ENCODE measurements around the gene PRKG1.
"Not testable (repeated sequence)": the region's sequence is repeated elsewhere in the genome, so short reads cannot be mapped to it uniquely, and the experiment has no call there.

PRKG1 gene

DNA sequence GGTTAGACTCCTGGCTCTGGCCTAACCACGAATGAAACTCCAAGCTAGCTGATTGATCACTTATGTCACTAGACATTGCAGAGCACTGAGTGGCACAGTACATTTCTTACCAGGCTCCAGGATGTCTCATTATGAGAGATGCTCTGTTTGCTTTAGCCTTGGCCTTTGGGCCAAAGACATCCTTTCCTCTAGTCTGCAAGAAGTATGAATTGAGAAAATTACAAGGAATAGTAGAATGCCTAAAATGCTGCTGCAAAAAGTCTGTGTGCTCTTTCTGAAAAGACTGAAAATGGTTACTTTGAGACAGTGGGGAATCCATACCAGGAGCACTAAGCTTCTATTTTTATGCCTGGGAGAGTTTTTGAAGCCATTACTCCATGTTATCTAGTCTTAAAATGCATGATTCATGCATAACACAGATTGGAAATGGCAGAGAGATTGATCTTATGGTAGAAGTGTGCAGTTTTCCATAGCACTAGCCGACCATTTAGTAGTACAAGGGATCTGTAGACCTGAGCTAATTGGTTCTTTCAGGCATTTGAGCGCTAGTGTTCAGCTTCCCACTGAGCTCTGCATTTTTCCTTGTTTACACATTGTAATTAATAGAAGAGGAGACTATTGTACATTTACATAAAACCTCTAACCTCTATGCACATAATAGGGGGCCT lies 303.8 kb downstream of the PRKG1 start:
- H3K4me3 ChIP-seq = no peak overlapping the region
- in situ Hi-C loops (cut with MboI; ENCODE audit: low sequenced_read_pairs) = loop anchor here (25.0 kb wide), 1 partner anchor 834 kb away; no protein-coding TSS in a partner anchor
- no peaks in the 10 kb centered on the region for H3K27me3 ChIP-seq (ENCODE audit: low read depth)
- H3K4me1 ChIP-seq = no peaks in the 10 kb centered on the region
- no peaks in the 10 kb centered on the region for H3K9me3 ChIP-seq
- no peaks in the 10 kb centered on the region for H3K36me3 ChIP-seq (replicated peaks)
- DNase-seq (ENCODE audit: low spot score in 2 of 2) = no peak

DNA sequence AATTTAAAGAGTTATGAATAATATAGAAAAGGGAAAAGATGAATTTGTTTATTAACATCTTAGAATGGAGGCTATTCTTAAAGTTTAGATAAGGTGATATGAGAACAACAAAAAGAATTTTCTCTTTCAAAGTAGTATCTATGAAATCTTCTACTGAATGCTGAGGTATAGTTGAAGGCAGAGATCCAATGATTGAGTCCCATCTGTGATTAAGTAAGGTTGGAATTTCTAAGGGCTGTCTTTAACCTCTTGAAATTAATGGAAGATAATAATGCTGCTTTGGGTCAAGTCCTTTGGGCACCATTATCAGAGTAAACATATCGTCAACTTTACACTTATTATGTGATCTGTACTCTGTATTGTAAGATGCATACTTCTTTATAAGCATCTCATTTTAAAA lies 307.9 kb downstream of the PRKG1 start:
- Histone ChIP-seq H3K36me3 (replicated peaks) (no peaks in the 10 kb centered on the region), H3K27me3 (ENCODE audit: low read depth) (no peaks in the 10 kb centered on the region), H3K4me3 (no peak overlapping the region), H3K4me1 (no peaks in the 10 kb centered on the region), H3K9me3 (no peaks in the 10 kb centered on the region)
- in situ Hi-C loops (cut with MboI; ENCODE audit: low sequenced_read_pairs) = loop anchor here (25.0 kb wide), 1 partner anchor 830 kb away; no protein-coding TSS in a partner anchor
- DNase-seq (ENCODE audit: low spot score in 2 of 2) = no peak

DNA sequence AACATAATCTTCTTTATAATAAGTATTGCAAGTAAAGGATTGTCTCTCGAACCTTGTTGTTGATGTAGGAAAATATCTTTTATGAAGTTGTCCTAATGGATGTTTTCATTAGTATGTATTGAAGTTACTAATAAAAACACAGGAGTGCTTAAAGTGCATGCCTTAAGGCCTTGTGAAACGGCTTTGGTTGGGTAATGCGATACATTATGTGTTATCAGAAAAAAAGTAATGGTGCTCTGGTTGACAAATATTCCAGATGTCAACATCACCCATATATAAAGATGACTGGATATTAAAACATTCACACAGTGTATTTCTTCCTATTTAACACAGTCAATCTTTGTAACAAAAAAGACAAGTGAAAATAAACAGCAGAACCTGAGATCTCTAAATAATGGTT lies 310.7 kb downstream of the PRKG1 start:
- in situ Hi-C loops (cut with MboI; ENCODE audit: low sequenced_read_pairs) = loop anchor here (25.0 kb wide), 1 partner anchor 827 kb away; no protein-coding TSS in a partner anchor
- no peaks in the 10 kb centered on the region for H3K9me3 ChIP-seq
- H3K36me3 ChIP-seq (replicated peaks) = no peaks in the 10 kb centered on the region
- no peaks in the 10 kb centered on the region for H3K27me3 ChIP-seq (ENCODE audit: low read depth)
- H3K4me3 ChIP-seq = no peak overlapping the region
- DNase-seq (ENCODE audit: low spot score in 2 of 2) = no peak
- no peaks in the 10 kb centered on the region for H3K4me1 ChIP-seq

DNA sequence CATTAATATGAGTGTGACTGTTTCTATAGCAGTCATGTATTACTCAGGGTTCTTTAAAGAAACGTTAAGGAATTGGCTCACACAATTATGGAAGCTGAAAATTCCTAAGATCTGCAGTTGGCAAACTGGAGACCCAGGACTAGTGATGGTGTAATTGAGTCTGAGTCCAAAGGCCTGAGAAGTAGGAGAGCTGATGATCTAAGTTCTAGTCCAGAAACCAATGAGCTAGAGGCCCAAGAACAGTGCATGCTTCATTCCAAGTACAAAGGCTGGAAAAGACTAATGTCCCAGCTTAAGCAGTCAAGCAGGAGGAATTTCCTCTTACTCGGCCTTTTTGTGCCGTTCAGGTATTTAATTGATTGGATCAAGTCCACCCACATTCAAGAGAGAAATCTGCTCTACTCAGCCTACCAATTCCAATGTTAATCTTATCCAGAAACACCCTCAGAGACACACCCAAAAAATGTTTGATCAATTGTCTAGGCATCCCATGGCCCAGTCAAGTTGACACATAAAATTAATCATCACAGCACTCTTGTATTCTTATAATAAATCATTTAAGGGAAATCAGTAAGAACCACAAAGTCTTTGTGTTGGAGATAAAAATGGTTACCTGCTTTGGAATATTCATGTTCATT lies 312.1 kb downstream of the PRKG1 start:
- Histone ChIP-seq H3K4me1 (no peaks in the 10 kb centered on the region), H3K27me3 (ENCODE audit: low read depth) (no peaks in the 10 kb centered on the region; the same call in 1 of the 2 replicates), H3K36me3 (replicated peaks) (no peaks in the 10 kb centered on the region), H3K9me3 (no peaks in the 10 kb centered on the region), H3K4me3 (no peak overlapping the region)
- in situ Hi-C loops (cut with MboI; ENCODE audit: low sequenced_read_pairs) = loop anchor here (25.0 kb wide), 1 partner anchor 826 kb away; no protein-coding TSS in a partner anchor
- DNase-seq (ENCODE audit: low spot score in 2 of 2) = no peak

DNA sequence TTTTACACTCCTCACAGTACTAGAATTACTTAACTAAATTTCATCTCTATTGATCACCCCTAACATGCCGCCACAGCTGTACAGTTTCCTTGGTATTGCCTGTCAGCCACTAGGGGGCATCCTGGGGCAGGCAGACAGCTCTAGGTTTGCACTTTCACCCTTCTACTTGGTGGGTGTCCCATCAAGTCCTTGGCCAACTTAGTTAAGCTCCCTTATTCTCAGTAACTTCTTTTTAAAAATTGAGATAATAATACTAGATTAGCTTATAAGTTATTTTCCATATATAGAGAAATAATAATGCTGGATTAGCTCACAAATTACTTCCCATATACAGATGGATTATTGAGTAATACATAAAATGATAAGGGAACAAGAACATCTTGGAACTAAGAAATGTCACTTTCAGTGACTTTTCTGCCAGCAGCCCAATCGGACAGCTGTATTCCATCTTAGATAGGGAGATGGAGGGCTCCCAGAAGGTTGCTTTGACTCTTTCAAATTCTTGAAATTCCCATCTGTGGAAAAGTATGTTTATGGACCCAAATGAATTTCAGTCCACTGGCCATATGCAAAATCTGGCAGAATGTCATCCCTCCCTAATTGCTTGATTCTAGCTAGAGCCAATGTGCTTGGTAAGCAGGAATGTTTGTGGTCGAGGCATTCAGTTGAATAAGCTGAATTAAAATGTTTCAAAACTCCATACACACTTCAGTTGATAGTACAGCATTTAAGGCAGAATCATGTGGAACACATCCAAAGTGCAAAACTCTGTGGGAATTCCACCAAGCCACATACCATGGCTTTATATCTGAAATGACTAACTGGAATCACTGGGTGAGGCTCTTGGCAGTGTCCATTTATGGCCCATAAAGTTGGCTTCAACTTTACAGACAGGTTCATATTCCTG lies 315.4 kb downstream of the PRKG1 start:
- DNase-seq (ENCODE audit: low spot score in 2 of 2) = peak; percentile 45 to 66
- Histone ChIP-seq H3K9me3 (no peaks in the 10 kb centered on the region), H3K36me3 (replicated peaks) (no peaks in the 10 kb centered on the region), H3K27me3 (ENCODE audit: low read depth) (no peaks in the 10 kb centered on the region; the same call in 1 of the 2 replicates), H3K4me3 (no peak overlapping the region), H3K4me1 (no peaks in the 10 kb centered on the region)
- in situ Hi-C loops (cut with MboI; ENCODE audit: low sequenced_read_pairs) = loop anchor here (25.0 kb wide), 1 partner anchor 823 kb away; no protein-coding TSS in a partner anchor

DNA sequence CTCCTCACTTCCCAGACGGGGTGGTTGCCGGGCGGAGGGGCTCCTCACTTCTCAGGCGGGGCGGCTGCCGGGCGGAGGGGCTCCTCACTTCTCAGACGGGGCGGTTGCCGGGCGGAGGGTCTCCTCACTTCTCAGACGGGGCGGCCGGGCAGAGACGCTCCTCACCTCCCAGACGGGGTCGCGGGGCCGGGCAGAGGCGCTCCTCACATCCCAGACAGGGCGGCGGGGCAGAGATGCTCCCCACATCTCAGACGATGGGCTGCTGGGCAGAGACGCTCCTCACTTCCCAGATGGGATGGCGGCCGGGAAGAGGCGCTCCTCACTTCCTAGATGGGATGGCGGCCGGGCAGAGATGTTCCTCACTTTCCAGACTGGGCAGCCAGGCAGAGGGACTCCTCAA lies 318.7 kb downstream of the PRKG1 start:
- H3K36me3 ChIP-seq (replicated peaks); H3K4me1 ChIP-seq; H3K27me3 ChIP-seq (ENCODE audit: low read depth); H3K9me3 ChIP-seq; DNase-seq (ENCODE audit: low spot score in 2 of 2); H3K4me3 ChIP-seq: not testable (repeated sequence)
- in situ Hi-C loops (cut with MboI; ENCODE audit: low sequenced_read_pairs) = loop anchor here (25.0 kb wide), 1 partner anchor 819 kb away; no protein-coding TSS in a partner anchor

DNA sequence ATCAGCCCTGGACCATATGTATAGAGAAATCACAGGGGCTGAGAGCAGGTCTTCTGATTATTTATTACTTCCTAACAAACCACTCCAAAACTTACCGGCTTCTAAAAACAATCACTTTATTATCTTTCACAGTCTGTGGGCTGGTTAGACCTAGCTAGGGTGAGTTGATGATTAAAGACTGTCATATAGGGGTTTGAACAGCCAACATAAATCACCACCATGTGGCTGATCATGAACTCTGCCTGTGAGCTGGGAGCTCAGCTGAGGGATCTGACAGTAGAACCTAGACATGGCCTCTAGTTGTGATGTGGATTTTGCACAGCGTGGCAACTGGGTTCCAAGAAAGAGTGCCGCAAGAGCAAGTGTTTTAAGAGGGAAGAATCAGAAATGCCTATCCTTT lies 319.8 kb downstream of the PRKG1 start:
- Histone ChIP-seq H3K4me1 (no peaks in the 10 kb centered on the region), H3K27me3 (ENCODE audit: low read depth) (no peaks in the 10 kb centered on the region; the same call in 1 of the 2 replicates), H3K4me3 (no peak overlapping the region), H3K36me3 (replicated peaks) (no peaks in the 10 kb centered on the region), H3K9me3 (no peaks in the 10 kb centered on the region)
- DNase-seq (ENCODE audit: low spot score in 2 of 2) = no peak
- in situ Hi-C loops (cut with MboI; ENCODE audit: low sequenced_read_pairs) = loop anchor here (25.0 kb wide), 1 partner anchor 818 kb away; no protein-coding TSS in a partner anchor

DNA sequence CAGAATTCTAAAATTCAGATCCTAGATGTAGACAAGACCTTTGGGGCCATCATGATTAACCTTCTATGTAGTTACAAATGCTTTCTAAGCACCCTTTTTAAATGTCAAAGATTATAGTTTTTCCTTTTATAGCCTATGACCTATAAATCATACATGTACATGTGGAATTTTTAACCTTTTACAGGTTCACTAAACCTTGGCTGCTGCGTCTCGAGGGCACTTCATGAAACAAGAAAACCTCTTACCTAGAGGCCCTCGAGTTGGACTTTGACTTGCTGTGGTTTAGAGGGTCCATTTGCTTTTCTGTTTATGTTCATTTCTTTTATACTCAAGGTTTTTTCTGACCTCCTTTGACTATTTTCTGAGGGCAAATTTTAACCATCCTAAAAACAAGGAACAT lies 323.0 kb downstream of the PRKG1 start:
- in situ Hi-C loops (cut with MboI; ENCODE audit: low sequenced_read_pairs) = loop anchor here (25.0 kb wide), 1 partner anchor 815 kb away; no protein-coding TSS in a partner anchor

DNA sequence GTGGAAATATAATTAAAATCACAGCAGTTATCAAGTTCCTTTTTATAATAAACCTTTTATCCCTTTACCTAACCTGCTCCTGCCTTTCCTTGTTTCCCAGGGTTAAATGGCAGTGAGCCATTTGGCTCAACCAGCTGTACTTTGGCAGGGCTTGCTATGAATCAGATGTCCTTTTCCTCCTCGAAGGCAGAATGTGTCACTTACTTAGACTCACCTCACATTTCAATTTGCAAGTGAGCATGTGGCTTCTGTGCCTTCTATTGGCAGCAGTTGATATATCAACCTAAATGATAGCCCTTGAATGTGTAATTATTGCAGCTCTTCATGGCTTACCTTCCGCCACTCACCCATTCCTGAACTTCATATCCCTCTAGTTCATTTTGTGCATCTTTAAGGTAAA lies 323.4 kb downstream of the PRKG1 start:
- no peaks in the 10 kb centered on the region for H3K36me3 ChIP-seq (replicated peaks)
- H3K4me1 ChIP-seq = no peaks in the 10 kb centered on the region
- H3K9me3 ChIP-seq = no peaks in the 10 kb centered on the region
- H3K27me3 ChIP-seq (ENCODE audit: low read depth) = no peaks in the 10 kb centered on the region
- no peak overlapping the region for H3K4me3 ChIP-seq
- in situ Hi-C loops (cut with MboI; ENCODE audit: low sequenced_read_pairs) = loop anchor here (25.0 kb wide), 1 partner anchor 815 kb away; no protein-coding TSS in a partner anchor
- DNase-seq (ENCODE audit: low spot score in 2 of 2) = no peak

More for the DNA sequence above, 323.0 kb downstream of the PRKG1 start:
- H3K9me3 ChIP-seq = no peaks in the 10 kb centered on the region
- H3K36me3 ChIP-seq (replicated peaks) = no peaks in the 10 kb centered on the region
- no peaks in the 10 kb centered on the region for H3K4me1 ChIP-seq
- no peak for DNase-seq (ENCODE audit: low spot score in 2 of 2)
- no peaks in the 10 kb centered on the region for H3K27me3 ChIP-seq (ENCODE audit: low read depth)
- H3K4me3 ChIP-seq = no peak overlapping the region

DNA sequence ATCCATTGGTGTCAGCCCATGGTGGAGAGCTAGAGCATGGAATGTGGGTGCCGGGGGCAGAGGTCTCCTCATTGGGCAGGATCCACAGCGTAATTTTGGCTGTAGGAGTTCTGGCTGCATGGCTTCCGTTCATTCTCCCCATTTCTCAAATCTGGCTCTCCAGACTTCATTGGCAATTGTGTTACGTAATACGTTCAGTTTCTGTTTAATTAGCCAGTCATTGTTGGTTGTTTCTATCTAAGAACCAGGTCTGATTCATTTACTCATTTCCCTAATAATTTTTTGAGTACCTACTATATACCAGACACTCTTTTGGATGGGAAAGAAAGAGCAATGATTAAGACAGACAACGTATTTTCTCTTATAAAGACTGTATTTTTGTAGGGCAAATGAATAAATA lies 325.6 kb downstream of the PRKG1 start:
- Histone ChIP-seq H3K36me3 (replicated peaks) (no peaks in the 10 kb centered on the region), H3K4me3 (no peak overlapping the region), H3K27me3 (ENCODE audit: low read depth) (no peaks in the 10 kb centered on the region), H3K9me3 (no peaks in the 10 kb centered on the region), H3K4me1 (no peaks in the 10 kb centered on the region)
- no peak for DNase-seq (ENCODE audit: low spot score in 2 of 2)
- in situ Hi-C loops (cut with MboI; ENCODE audit: low sequenced_read_pairs) = loop anchor here (25.0 kb wide), 2 partner anchors 562 to 812 kb away; no protein-coding TSS in a partner anchor

DNA sequence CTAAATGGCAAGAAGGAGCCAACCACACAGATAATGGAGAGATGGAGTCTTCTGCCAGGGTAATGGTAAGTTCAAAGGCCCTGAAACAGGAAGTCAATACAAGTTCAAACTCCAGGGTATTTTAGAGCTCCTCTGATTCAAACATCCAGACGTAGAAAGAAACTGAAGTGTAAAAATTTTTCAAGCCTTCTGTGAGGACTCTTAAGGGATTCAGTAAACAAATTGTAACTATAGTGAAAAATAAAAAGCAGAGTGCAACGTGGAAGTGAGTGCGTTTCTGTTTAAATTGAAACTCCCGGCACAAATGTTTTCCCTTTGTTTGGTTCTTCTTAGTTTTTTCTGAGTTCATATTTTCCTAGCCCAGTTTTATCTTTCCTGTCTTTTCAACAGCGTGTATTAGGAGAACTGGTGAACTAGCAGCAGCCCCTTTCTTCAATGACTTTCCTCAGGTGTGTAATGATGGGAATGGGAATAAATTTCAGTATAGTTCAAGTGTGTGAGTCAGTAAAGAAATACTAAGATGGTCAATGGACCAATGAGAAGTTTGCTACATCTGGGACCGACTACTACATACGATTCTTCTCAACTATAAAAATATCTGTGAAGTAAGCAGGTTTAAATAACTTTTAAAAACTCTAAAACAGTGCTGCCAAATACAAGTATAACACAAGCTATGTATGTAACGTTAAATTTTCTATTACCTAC lies 326.3 kb downstream of the PRKG1 start:
- no peaks in the 10 kb centered on the region for H3K27me3 ChIP-seq (ENCODE audit: low read depth)
- no peaks in the 10 kb centered on the region for H3K4me1 ChIP-seq
- H3K4me3 ChIP-seq = no peak overlapping the region
- H3K9me3 ChIP-seq = no peaks in the 10 kb centered on the region
- no peaks in the 10 kb centered on the region for H3K36me3 ChIP-seq (replicated peaks)
- no peak for DNase-seq (ENCODE audit: low spot score in 2 of 2)
- in situ Hi-C loops (cut with MboI; ENCODE audit: low sequenced_read_pairs) = loop anchor here (25.0 kb wide), 1 partner anchor 562 kb away; no protein-coding TSS in a partner anchor

DNA sequence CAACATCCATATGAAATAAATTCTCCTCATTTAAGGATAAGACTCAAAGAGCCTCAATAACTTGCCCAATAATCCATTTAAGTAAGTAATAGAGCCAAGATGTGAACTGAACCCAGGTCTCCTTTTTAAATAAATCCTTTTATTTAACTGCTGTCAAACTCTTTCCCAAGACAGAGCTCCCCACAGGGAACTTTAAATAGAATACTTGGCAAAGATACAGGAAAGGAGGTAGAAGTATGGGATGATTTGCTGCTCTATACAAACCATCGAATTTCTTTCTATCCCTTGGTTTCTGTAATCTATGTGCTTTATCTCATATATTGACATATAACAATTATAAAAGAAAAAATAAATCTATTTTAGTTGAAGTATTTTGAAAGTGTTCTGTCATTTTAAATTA lies 329.2 kb downstream of the PRKG1 start:
- DNase-seq (ENCODE audit: low spot score in 2 of 2) = no peak
- Histone ChIP-seq H3K4me1 (no peaks in the 10 kb centered on the region), H3K36me3 (replicated peaks) (no peaks in the 10 kb centered on the region), H3K27me3 (ENCODE audit: low read depth) (no peaks in the 10 kb centered on the region), H3K4me3 (no peak overlapping the region), H3K9me3 (no peaks in the 10 kb centered on the region)
- in situ Hi-C loops (cut with MboI; ENCODE audit: low sequenced_read_pairs) = loop anchor here (25.0 kb wide), 1 partner anchor 559 kb away; no protein-coding TSS in a partner anchor

Data from HAP-1 (cell line).